OCI-LY7 (cell line): Measurements from ENCODE around the gene CANT1. TPM values are rescaled to one million over a fixed set of nuclear protein-coding genes. Genes with fewer than 3 reads are reported as not detected.

Experiments used
- BruUV-seq: library from RNA; stranded (reverse); fragments of 400-500 nt; replicated peaks from 2 replicates; lab custom pipeline; 2021; lab: Mats Ljungman, UMichigan
- CTCF ChIA-PET: fragments of 300-600 bp; sonication (Branson Sonifier 250); formaldehyde crosslinking; loops from one replicate; lab custom pipeline; 2022; ENCODE audit warnings: antibody characterized with exemption; ENCODE audit not compliant: unreplicated experiment; lab: Charles Lee
- POLR2A ChIA-PET: fragments of 300-600 bp; sonication (Branson Sonifier 250); formaldehyde crosslinking; loops from one replicate; lab custom pipeline; 2022; ENCODE audit warnings: antibody characterized with exemption; lab: Charles Lee
- DNase-seq: peaks from one replicate; pipeline ENCODE4 v3.0.0-alpha.2; 2015; ENCODE audit warnings: low spot score
- H2AFZ ChIP-seq: fragments of 200-600 bp; sonication (generic), shearing (Covaris generic); 2 replicates; pipeline ENCODE4 v1.6.1; 2014; ENCODE audit warnings: mild to moderate bottlenecking, antibody characterized with exemption, low read length, moderate library complexity
- H3K27ac ChIP-seq: fragments of 200-600 bp; sonication (generic); 2 replicates; pipeline ENCODE4 v1.5.1; 2014; ENCODE audit warnings: mixed run types, low read depth, mild to moderate bottlenecking, moderate library complexity, low read length, inconsistent platforms; ENCODE audit not compliant: poor library complexity, severe bottlenecking
- H3K36me3 ChIP-seq: fragments of 200-600 bp; sonication (generic); 2 replicates; pipeline ENCODE4 v1.6.1; 2014; ENCODE audit warnings: mild to moderate bottlenecking, antibody characterized with exemption, low read length, moderate library complexity, mixed read lengths; ENCODE audit not compliant: insufficient read depth
- H3K4me1 ChIP-seq: fragments of 200-600 bp; sonication (generic); 2 replicates; pipeline ENCODE4 v1.5.1; 2014; ENCODE audit warnings: mild to moderate bottlenecking, low read length; ENCODE audit not compliant: insufficient read depth, poor library complexity, severe bottlenecking
- H3K4me2 ChIP-seq: fragments of 200-600 bp; sonication (generic); 2 replicates; pipeline ENCODE4 v1.6.1; 2014; ENCODE audit warnings: mild to moderate bottlenecking, low read length
- H3K4me3 ChIP-seq: fragments of 200-600 bp; sonication (generic); 2 replicates; pipeline ENCODE4 v1.5.1; 2014; ENCODE audit warnings: mild to moderate bottlenecking, low read depth, low read length; ENCODE audit not compliant: poor library complexity, severe bottlenecking
- H3K79me2 ChIP-seq: fragments of 200-600 bp; sonication (generic); 2 replicates; pipeline ENCODE4 v1.6.1; 2016; ENCODE audit warnings: low read depth, mild to moderate bottlenecking, low read length, moderate library complexity, mixed read lengths; ENCODE audit not compliant: insufficient read depth
- H3K9me2 ChIP-seq: fragments of 200-600 bp; sonication (generic); 2 replicates; pipeline ENCODE4 v1.6.1; 2016; ENCODE audit warnings: mild to moderate bottlenecking, low read length, mixed read lengths; ENCODE audit not compliant: insufficient read depth
- H3K9me3 ChIP-seq: fragments of 200-600 bp; sonication (generic); 2 replicates; pipeline ENCODE4 v1.6.1; 2014; ENCODE audit warnings: mild to moderate bottlenecking, mixed run types, low read length, mixed read lengths
- H4K20me1 ChIP-seq: fragments of 200-600 bp; sonication (generic); 2 replicates; pipeline ENCODE4 v1.6.1; 2014; ENCODE audit warnings: mild to moderate bottlenecking, antibody characterized with exemption, low read length, moderate library complexity, mixed read lengths; ENCODE audit not compliant: insufficient read depth
- EZH2phosphoT487 ChIP-seq: fragments of 200-600 bp; sonication (generic); IDR thresholded peaks from 2 replicates; pipeline ENCODE4 v1.6.1; 2018; ENCODE audit warnings: low read depth, borderline replicate concordance, mild to moderate bottlenecking, mixed run types, antibody characterized with exemption, low read length, moderate library complexity, mixed read lengths
- intact Hi-C: fragments of 100-400 bp; cut with micrococcal nuclease; formaldehyde crosslinking; loops from one replicate; pipeline ENCODE4 v1.10.0; 2022; ENCODE audit not compliant: unreplicated experiment
- total RNA-seq, 2 experiments: library from RNA; depleted of rRNA in 1 of 2; stranded (reverse); fragments of >200 nt in 1 of 2; shearing (Covaris generic) in 1 of 2; gene quantifications; 2 replicates each; pipeline ENCODE4 v1.2.3, GENCODE V29; 2014 to 2022
- TF ChIP-seq, protein P1 (sequence below): fragments of 200-600 bp; sonication (generic); conservative IDR thresholded peaks from 2 replicates; pipeline ENCODE4 v1.5.1; 2014; ENCODE audit warnings: mild to moderate bottlenecking, antibody characterized with exemption, low read length, moderate library complexity, mixed read lengths

CANT1 gene
- total RNA-seq, 2 experiments from 2014 or later, result 37.2 to 60.5 TPM

DNA sequence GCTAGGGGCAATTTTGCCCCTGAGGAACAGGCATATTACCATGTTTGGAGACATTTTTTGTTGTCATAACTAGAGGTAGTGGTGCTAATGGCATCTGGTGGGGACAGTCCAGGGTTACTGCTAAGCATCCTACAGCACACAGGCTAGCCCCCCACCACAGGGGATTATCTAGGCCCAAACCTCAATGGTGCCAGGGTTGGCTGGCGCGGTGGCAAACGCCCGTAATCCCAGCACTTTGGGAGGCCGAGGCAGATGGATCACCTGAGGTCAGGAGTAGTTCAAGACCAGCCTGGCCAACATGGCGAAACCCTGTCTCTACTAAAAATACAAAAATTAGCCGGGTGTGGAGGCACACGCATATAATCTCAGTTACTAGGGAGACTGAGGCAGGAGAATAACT lies 29.6 kb upstream of the CANT1 start:
- H2AFZ ChIP-seq, result no peak overlapping the region
- no peak overlapping the region for H3K4me3 ChIP-seq
- H4K20me1 ChIP-seq, result no peaks in the 10 kb centered on the region
- H3K9me3 ChIP-seq, result no peaks in the 10 kb centered on the region
- H3K36me3 ChIP-seq, result no peaks in the 10 kb centered on the region
- no peak overlapping the region for H3K27ac ChIP-seq
- no peak for DNase-seq
- no peak for TF ChIP-seq EZH2phosphoT487
- TF ChIP-seq, protein P1, sequence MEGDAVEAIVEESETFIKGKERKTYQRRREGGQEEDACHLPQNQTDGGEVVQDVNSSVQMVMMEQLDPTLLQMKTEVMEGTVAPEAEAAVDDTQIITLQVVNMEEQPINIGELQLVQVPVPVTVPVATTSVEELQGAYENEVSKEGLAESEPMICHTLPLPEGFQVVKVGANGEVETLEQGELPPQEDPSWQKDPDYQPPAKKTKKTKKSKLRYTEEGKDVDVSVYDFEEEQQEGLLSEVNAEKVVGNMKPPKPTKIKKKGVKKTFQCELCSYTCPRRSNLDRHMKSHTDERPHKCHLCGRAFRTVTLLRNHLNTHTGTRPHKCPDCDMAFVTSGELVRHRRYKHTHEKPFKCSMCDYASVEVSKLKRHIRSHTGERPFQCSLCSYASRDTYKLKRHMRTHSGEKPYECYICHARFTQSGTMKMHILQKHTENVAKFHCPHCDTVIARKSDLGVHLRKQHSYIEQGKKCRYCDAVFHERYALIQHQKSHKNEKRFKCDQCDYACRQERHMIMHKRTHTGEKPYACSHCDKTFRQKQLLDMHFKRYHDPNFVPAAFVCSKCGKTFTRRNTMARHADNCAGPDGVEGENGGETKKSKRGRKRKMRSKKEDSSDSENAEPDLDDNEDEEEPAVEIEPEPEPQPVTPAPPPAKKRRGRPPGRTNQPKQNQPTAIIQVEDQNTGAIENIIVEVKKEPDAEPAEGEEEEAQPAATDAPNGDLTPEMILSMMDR, result no peak
- H3K79me2 ChIP-seq, result no peaks in the 10 kb centered on the region
- H3K4me2 ChIP-seq, result no peak overlapping the region
- no peaks in the 10 kb centered on the region for H3K9me2 ChIP-seq
- intact Hi-C loops, result no loop called here
- BruUV-seq, result no TSS peak
- POLR2A ChIA-PET, result no interaction called here
- CTCF ChIA-PET, result no interaction called here
- H3K4me1 ChIP-seq, result no peaks in the 10 kb centered on the region

DNA sequence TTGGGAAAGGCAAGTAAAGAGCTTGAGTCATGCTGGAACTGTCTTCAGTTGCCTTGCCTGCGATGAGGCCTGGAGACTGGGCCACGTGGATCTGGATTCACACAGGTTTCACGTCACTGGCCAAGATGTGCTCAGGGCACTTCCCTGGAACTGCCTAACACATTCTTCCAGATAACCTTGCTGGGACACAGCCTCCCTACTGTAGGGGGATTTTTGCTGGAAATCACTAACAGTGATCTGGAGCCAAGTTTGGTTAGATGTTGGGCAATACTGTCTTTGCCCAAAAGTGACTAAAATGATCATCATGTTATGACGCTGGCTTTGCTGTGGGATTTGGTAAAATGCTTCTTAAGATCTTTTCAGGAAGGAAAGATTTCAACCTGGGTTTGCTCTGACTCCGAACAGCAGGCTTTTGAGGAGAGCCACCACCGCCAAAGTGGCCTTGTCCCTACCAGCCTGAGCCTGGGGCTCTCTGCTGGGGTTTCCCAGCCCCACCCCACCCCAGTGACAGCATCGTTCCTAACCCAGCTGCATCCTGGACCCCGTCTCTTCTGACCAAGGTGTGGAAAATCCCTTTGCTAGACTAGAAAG lies 29.1 kb upstream of the CANT1 start:
- ChIA-PET CTCF (no interaction called here), POLR2A (no interaction called here)
- no peak overlapping the region for H3K4me3 ChIP-seq
- H3K79me2 ChIP-seq, result no peaks in the 10 kb centered on the region
- H3K27ac ChIP-seq, result no peak overlapping the region
- H3K4me2 ChIP-seq, result no peak overlapping the region
- TF ChIP-seq EZH2phosphoT487, result no peak
- TF ChIP-seq, protein P1, result no peak
- H3K4me1 ChIP-seq, result no peaks in the 10 kb centered on the region
- H2AFZ ChIP-seq, result no peak overlapping the region
- no peaks in the 10 kb centered on the region for H3K9me2 ChIP-seq
- no peak for DNase-seq
- H3K9me3 ChIP-seq, result no peaks in the 10 kb centered on the region
- H4K20me1 ChIP-seq, result no peaks in the 10 kb centered on the region
- no peaks in the 10 kb centered on the region for H3K36me3 ChIP-seq
- intact Hi-C loops, result no loop called here
- no TSS peak for BruUV-seq

DNA sequence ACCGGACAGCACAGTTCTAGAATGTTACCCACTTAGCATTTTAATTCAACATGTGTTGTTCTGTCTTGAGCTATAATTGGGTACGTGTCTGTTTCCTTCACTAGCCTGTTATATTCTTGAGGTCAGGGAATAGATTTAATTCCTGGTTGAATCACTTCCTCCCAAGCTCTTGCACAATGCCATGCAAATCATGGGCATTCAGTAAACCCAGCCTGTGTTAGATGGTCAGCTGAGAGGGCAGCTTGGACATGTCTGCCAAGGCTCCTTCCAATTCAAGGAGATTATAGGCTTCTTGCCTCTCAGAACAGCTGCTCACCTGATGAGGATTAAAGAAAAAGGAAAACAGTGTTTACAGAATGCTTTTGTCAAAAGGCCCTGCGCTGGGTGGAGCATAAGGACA lies 27.0 kb upstream of the CANT1 start:
- Histone ChIP-seq H3K4me1 (no peaks in the 10 kb centered on the region), H3K9me3 (no peaks in the 10 kb centered on the region), H3K27ac (no peak overlapping the region), H3K36me3 (no peaks in the 10 kb centered on the region), H3K4me2 (no peak overlapping the region), H3K9me2 (no peaks in the 10 kb centered on the region), H3K79me2 (no peaks in the 10 kb centered on the region), H2AFZ (no peak overlapping the region), H4K20me1 (no peaks in the 10 kb centered on the region), H3K4me3 (no peak overlapping the region)
- no TSS peak for BruUV-seq
- intact Hi-C loops, result no loop called here
- ChIA-PET CTCF (interaction anchor here (0.8 to 1.0 kb wide), 2 partner anchors 11 to 36 kb away, joined by 3 read pairs; no protein-coding TSS in a partner anchor), POLR2A (interaction anchor here (0.6 kb wide), 1 partner anchor 1585 kb away, joined by 3 read pairs; no protein-coding TSS in a partner anchor)
- no peak for DNase-seq
- TF ChIP-seq, protein P1, result no peak
- TF ChIP-seq EZH2phosphoT487, result no peak
